ENCODE data around the gene CDC6.

CDC6 gene

DNA sequence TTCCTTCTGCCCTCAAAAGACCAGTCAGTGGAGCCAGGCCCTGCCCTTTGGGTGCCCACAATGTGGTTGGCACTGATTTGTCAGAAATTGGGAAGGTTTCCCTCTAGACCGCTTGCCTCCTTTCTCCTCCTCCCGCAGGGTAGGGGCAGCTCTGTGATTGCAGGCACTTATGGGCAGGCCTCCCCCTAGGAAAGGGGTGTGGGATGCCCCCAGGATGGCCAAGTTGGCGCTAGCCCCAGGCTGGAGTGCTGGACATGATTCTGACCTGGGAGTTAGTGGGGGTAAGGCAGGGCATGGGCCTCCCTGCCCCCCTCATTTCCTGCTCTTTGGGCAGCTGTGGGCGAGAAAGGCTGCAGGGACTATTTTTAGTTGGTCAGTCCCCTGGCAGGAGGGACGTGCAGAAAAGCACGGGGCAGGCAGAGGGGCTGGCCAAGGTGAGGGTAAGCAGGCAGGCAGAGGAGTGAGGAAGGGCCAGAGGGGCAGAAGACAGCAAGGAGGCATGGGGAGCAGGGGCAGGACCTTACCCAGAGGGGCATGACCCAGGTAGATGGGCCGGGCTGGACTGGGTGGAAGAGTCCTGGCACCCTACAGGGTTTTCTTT is 24.6 kb downstream of the CDC6 start:
- peak; percentile 13 for DNase-seq (ENCODE audit: low spot score)
- no peak for TF ChIP-seq CTCF (IDR thresholded peaks at IDR 0.05; ENCODE audit: extremely low read depth, missing control alignments)

DNA sequence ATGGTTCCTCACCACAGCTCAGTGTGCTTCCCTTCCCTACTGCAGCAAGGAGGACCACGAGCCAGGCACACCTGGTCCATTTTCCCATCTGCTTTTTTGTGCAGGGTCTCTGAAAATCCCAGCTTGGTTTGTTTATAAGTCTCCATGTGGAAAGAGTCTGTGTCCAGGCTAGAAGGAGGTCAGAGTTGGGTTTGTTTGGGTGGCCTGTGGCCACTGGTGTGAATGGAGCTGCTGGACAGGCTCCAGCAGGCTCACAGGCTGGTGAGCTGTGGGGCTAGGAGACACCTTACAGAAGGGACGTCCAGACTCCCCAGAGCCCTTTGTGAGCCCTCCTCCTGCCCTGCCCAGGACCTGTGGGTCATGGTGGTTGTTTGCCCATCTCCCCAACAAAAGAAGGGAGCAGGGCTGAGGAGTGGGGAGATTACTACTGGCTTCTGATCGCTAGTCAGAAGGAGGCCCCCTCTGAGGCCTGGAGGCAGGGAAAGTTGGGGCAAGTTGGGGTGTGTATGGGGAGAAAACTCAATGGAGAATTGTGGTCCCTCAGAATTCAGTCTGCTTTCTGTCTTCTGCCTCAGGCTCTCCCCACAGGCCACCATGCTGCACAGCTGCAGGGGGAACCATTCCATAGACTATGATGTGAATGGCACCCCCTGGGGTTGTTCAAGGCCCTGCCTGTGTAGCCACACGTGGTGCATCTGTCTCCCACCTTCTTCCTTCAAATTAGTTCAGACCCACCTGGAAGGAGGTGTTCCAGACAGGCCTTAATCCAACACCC is 25.4 kb downstream of the CDC6 start:
- DNase-seq (ENCODE audit: low spot score) = peak; percentile 10

GRCh38 chr17:40313668-40314583 is 26.2 kb downstream of the CDC6 start:
- no peak for TF ChIP-seq CTCF (IDR thresholded peaks at IDR 0.05; ENCODE audit: extremely low read depth, missing control alignments)
- DNase-seq (ENCODE audit: low spot score) = no peak

More for the DNA sequence above, 25.4 kb downstream of the CDC6 start:
- no peak for TF ChIP-seq CTCF (IDR thresholded peaks at IDR 0.05; ENCODE audit: extremely low read depth, missing control alignments)

- peak; percentile 5 for DNase-seq (ENCODE audit: low spot score)
- TF ChIP-seq CTCF (IDR thresholded peaks at IDR 0.05; ENCODE audit: extremely low read depth, missing control alignments) = no peak
Observed at GRCh38 chr17:40314584-40314956, 26.9 kb downstream of the CDC6 start.

GRCh38 chr17:40315206-40315605 is 27.5 kb downstream of the CDC6 start:
- TF ChIP-seq CTCF (IDR thresholded peaks at IDR 0.05; ENCODE audit: extremely low read depth, missing control alignments) = no peak
- DNase-seq (ENCODE audit: low spot score) = no peak

DNA sequence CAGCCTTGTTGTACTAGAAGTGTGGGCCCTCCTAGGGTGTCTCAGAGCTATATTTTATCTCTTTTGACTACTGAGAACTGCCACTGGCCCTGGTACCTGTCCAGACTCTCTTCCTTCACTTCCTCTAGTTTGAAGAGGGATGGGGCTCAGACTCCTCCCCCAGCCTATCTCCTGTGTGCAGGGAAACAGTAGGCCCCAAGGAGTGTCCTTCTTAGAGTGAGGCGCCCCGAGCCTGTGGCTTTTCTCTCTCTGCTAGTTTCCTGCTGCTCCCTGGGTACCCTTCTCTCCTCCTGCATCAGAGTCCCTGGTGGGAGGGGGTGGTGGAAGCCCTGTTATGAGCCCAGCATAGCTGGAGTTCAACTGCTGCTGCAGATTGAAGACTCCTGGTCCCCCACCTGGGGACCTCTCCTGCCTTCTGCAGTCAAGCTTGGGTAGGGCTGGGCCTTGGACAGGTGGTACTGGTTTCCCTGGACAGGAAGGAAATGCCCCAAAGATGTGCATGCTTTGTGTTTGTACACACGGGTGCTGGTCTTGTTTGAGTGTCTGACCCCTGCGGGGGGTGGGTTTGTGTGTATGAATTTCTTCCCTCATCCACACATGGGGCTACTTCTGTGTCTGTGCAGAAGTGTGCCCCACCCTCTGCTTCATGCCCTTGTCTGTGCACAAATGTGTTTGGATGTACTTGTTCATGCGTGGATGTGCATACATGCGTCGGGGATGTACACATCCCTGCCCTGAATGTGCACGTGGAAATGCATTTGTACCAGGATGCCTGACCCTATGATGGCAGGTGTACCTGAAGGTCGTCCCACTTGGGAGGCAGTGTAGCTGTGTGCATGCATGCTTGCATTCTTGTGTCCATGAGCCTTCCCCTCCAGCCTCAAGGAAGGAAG is 28.2 kb downstream of the CDC6 start:
- TF ChIP-seq CTCF (IDR thresholded peaks at IDR 0.05; ENCODE audit: extremely low read depth, missing control alignments) = no peak

More for the DNA sequence above, 28.2 kb downstream of the CDC6 start:
- DNase-seq (ENCODE audit: low spot score) = peak; percentile 4
